GM21360 (cell line): ENCODE data around the gene TMEM167A.

Experiments used
- ATAC-seq: cut with Tn5 transposase; IDR thresholded peaks from one replicate; pipeline ENCODE4 v1.9.1; 2021; ENCODE audit warnings: mild to moderate bottlenecking, moderate library complexity; ENCODE audit not compliant: unreplicated experiment

Gene TMEM167A

DNA sequence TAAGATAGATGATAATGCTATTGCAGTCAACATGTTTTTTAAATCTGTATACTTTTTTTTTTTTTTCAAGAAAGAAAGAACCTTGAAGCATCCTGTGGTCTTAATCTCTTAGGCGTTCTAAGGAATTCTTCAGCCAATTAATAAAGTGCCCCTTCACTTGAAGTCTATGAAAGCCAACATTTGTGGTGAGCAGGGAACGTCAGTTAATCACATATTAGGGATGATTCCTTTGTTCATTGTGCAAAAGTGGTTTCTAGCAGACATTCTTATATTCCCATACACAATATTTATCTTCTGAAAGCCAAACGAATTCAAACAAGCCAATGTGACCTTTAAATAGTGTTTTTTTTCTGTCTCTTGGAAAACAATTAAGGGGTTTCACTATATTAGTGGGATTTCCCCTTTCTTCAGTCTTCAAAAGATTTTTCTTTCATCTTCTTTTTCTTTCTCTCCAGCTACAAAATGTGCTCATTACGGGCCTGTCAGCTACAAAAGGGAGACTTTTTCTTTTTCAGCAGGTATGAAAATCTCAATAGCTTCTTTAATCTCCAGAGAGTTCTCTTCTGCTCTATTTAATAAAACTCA is 40.1 kb downstream of the TMEM167A start:
- no peak for ATAC-seq

DNA sequence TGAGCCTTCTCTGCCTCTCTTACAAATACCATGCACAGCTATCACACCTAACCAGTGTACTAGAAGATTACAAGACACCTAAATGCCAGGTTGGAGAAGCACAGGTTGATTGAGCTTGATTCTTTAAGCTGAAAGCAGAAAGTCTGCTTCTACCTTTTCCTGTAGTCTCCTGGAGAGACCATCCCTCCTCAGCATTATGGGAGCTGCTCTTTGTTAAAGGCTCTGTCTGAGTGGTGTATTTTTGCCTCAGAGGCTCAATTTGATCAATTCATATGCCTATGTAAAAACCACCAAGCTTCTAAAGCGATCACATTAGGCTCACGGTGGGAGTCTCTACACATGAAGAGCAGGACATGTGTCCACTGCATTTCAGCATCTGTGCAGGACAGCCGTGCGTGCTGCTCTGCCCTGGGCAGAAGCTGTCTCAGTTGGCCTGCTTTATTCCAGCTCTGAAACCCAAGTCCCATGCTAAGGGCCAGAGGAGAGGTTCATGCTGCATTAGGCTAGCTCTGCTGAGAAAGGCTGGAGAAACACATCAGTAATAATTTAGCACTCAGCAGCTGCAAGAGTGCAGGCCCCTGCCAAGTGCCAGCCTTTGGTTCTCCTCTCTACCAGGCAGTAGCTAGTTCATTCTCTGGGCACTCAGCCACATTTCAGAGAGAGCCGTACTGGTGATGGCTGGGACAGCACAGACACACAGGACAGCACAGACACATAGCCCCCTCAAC is 41.7 kb downstream of the TMEM167A start:
- ATAC-seq: no peak

DNA sequence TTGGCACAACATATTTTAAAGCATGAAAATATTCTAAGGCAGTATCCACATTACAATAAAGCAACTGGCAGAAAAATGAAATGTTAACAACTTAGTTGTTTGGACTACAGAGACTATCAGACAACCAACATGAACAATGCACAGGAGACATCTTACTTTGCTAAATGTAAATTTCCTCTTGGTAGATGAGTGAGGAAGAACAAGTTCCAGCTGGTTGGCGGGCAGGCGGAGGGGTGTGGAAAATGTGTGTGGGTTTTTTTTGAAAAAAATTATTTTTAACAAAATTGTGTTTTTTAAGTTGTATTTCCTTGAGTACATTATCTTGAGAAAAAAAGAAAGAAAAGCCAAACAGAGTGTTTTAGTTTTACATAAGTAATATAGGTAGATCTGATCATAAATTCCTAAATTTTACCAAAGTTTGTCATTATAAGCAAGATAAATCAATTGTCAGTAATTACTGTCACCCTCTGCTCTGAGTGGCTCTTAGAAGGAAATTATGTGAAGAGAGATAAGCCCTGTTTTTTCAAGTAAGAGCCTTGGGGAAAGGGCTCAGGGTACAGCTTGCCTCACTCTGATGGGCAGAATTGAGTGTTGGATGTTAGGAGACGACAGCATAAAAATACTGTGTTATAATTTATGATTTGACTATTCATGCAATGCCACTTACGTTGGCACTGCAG is 42.5 kb downstream of the TMEM167A start:
- no peak for ATAC-seq

DNA sequence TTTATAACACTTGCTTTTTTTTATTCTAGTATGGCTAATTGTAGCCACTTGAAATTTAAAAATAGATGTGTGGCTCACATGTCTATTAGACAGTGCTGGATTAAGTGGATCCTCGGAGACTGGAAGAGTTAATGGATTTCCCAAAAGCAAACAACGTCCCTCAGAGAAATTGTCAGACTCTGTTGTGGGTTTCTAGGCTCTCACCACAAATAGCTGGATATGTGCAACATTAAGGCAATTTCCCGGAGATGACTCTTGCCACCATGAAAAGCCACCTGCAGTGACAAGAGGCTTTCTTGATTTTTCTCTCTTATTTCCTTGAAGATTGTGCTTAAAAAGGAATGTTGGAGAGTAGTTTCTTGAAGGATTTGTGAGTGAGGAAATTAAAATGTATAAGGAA is 43.2 kb downstream of the TMEM167A start:
- no peak for ATAC-seq

DNA sequence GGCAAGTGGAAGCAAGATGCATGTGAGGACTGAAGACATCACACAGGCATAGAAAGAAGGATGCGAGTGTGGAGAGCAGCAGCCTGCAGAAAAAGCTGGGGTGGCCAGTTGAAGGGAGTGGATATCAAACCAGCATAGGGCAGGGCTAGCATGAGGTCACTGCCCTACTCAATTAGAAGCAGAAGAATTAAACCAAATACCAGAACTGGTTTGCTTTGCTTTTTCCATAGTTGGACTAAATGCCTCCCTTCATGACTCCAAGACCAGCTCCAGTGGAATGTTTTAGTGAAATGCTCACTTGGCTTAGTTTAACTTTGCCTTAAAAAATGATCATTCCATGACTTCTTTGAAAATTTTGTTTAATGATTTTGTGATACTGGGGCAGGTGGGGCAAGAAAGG is 45.8 kb downstream of the TMEM167A start:
- ATAC-seq: no peak

DNA sequence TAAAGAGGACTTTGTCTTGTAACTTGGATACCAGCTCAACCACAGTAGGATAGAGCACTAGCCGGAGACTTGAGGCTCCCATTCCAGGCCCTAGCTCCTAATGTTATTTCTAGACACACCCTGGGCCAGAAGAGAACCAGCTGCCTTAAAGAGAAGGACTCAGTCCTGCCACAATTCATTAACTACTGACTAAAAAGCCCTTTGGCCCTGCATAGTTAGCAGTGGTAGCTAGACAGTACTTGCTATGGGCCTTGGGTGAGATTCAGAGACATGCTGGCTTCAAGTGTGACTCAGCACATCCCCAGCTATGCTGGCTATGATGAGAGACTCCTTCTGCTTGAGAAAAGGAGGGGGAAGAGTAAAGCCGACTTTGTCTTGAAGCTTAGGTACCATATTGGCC is 47.3 kb downstream of the TMEM167A start:
- ATAC-seq: no peak

DNA sequence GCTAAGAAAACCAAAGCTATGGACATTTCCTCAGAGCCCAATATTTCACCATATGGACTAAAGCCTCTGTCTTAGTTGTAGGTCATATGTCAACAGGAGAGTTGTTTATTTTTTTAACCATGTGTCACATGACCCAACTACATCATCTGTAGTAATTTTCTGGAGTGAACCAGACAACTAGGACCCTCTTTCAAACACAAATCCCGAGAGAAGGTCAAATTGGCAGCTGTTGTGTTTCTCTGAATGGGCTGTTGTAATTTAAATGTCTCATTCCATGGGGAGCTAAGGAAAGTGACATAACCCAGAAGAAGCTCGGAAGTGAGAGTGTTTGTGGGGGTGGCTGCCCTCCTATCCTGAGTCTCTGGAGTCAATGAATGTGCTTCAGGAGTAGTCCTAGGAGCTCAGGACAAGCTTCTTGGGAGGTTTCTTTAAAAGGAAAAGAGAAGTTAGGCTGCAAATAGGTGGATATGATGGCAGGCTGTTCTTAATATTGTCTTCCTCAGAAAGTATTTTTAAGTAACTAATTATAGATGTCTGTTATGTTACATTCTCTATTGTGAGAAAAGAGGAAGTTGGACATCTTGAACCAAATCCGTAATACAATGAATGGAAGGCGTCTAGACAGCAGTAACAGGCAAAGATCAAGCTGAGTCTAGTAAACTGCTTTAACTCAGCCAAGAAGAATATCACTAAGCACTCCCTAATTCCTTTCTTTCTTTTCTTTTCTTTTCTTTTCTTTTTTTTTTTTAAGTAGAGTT is 50.1 kb downstream of the TMEM167A start:
- ATAC-seq: peak; percentile 87

DNA sequence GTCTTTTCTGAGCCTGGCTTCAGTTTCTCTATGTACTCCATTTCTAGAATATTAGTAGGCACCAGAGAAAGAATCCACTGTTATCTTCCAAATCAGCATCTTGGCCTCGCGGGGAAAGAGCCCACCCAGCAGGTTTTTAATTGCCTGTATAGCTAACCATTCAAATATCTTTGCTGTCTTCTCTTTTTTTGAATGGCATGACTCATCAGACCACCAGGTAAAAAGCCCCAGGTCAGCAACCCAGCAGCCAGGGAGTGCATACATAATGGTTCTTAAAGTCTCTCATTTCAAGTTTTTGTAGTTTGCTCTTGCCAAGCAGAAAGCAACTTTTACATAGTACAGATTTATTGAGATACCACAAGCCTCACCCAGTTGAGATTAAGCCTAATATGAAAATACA is 50.7 kb downstream of the TMEM167A start:
- ATAC-seq: no peak

DNA sequence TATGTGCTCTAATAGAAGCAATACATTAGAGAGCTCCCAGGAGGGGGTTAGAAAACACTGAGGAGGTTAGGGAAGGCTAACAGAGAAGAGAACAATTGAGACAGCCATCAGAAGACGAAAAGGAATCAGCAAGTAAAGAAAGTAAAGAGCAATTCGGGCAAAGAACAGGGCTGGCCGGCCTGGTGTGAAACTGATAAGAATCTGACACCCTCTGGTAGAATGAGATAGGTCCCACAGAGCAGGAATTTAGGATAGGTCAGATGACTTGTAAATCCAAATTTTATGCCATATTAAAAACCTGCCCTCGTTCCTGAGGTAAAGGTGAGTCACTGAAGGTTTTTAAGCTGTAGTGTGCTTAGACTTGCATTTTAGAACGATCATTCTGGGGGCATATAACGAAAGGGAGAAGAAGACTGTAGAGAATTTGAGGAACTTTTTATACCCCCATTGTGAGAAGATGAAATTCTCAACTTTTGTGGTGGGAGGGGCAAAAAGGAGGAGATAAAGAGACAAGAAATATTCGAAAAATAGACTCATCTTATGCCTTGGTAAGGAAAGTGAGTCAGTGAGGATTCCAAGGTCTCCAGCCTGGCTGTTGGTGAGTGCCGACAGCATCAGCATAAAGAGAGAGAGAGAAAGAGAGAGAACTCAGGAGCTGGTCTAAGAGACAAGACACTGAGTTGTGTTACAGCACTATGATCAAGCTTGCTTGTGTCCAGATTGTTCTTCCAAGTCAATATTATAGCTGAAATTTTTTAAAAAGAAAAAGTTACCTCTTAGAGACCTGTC is 51.3 kb downstream of the TMEM167A start:
- ATAC-seq: no peak

DNA sequence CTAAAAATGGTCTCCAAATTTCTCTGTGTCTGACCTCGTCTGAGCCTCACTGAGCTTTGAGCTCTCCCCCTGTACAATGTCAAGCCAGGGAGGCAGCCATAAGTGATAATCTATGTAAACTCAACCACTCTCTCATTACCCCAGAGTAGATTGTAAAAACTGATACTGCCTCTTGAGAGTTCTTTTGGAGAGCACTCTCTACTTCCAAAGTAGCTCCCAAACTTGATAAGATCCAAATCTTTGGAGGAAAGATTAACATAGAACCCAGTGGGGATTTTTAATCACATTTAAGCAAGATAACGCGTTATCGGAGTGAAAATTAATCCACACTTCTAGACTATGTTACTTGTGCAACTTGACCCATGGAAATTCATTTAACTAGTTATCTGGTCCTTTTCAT is 54.9 kb downstream of the TMEM167A start:
- no peak for ATAC-seq

DNA sequence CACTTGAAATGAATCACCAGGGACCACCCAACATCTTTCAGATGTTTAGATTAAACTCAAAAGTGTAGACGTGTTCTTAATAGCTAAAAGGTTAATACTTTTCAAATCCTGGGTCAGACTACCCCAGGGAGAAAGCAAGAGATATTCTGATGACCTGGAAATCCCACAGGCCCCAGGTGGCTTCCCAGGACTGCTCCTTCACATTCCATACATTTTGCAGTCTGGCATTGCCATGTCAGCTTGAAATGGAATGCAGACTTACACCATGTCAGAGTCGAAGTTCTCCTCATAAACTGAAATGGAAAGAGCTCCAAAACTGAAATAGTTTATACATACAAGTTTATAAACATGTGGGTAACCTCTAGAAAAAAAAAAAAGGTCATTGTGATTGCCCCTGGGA is 61.5 kb downstream of the TMEM167A start:
- ATAC-seq: no peak

DNA sequence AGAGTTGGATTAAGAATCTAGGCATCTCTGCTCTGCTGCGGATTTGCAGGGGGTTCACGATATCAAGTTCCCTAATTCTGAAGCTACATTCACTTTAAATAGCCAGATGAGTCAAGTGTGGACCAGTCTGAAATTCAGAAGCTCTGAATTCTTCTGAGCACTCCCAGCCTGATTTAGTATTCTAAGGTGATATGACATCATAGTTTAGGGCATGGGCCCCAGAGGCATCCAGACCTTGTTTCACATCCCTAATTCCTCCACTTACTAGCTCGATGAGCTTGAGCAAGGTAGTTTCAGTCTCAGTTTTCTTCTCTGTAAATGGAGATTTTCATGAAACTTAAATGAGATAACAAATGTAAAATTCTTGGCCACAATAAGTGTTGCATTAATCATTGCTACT is 65.2 kb downstream of the TMEM167A start:
- ATAC-seq: peak; percentile 100

DNA sequence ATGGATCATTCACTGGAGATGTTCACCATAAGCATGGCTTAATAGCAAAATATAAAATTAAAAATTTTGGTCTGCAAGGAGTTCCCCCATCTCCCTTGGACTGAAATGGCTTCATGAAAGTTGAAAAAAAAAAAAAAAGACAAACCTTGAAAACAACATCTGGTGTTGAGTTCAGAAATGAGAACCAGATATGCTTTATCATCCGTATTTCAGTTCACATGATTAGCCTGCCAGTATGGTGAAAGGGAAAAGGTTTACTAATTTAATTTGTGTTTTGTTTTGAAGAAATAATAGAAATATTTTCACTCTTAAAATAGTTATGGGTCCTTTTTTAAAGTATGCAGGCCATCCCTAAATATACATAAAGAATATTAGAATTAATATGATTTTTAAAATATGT is 67.8 kb downstream of the TMEM167A start:
- no peak for ATAC-seq

DNA sequence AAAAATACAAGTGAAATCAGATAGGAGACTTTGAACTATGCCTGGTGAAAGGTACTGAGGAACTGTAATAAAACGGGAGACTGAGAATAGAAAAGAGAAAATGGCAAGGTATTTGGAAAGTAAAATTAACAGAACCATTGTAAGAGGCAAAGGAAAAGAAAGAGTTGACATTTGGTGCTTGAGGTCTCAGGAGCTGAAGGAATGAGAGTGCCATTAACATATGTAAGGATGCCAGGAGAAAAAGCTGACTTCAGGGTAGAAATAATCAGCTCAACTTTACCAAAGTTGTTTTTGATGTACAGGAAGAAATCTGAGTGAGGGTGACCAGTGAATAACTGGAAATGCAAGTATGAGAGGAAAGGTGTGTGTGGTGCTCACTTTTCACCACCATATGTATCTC is 69.4 kb downstream of the TMEM167A start:
- no peak for ATAC-seq

DNA sequence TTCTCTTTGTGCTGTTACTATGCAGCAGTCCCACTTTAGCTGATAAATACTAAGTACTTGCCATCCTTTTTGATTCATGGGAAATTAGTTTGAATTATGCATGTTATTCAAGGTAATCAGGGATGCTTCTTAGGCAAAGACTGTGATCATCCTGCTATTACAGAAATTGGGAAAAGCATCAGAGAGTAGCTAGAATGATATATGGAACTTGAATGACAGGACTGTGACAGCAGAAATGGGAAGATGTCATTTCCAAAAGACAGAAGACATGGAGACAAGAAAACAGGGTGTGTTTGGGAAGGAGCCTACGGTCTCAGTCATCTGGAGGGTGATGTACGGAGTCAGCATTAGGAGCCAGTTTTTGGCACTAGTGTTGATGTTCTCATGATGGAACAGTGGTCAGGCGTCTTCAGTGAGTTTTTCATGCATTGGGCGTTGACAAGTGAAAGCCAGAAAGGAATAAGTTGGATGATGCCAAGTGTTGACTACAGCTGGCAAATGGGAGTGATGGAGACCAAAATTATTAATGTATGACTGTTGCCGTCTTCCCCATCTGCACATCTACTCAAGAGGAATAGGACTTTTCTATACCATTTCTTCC is 70.4 kb downstream of the TMEM167A start:
- ATAC-seq: no peak

DNA sequence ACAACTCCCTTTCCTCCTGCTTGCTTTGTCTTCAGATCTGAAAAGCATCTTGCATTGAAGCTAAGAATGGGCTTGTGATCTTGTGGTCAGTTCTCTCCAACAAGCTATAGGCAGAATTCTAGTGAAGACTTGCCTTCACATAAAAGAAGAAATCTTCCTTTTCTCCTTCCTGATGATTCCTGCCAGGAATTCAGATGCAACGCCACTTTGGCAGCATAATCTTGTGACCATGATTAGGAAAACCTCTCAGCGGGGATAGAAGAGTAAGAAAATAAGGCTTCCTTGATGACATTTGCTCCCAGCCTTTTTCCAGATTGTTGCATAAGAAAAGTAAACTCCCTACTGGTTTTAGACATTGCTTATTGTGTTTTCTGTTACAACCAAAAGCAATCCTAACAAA is 73.4 kb downstream of the TMEM167A start:
- no peak for ATAC-seq
